Measurements from ENCODE around the gene ZNF736. TPM values are rescaled to one million over a fixed set of nuclear protein-coding genes. Genes with fewer than 3 reads are reported as not detected.
A peak's percentile ranks its signal among the peaks of the same experiment; 100 is the strongest.

ZNF736 gene
- total RNA-seq, 2 experiments from 2014 or later = 68.4 to 90.2 TPM

DNA sequence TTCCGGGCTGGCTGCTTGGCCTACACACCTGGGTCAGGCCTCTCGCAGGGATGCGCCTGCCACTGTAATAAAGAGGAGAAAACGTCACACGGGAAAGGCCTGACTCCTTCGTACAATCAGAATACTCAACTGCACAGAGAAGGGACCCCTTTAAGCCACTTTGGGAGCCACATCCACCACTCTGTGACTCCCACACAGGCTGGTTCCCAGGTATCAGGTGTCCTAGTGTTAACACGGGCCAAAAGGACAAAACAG is 5.8 kb upstream of the ZNF736 start:
- Histone ChIP-seq H3K4me1 (ENCODE audit: insufficient read depth, low read length, poor library complexity, severe bottlenecking) (peaks cover 43% of the 10 kb centered on the region), H3K27ac (ENCODE audit: low read depth, low read length, poor library complexity, severe bottlenecking) (peak overlapping the region; percentile 70), H3K9me2 (ENCODE audit: insufficient read depth, low read length) (no peaks in the 10 kb centered on the region), H3K36me3 (ENCODE audit: insufficient read depth, low read length) (peaks cover 11% of the 10 kb centered on the region), H3K79me2 (ENCODE audit: insufficient read depth, low read depth, low read length) (peaks cover 27% of the 10 kb centered on the region; the same call in 1 of the 2 replicates), H3K4me2 (ENCODE audit: low read length) (peak overlapping the region; percentile 95), H2AFZ (ENCODE audit: low read length) (peak overlapping the region; percentile 93; the same call in 1 of the 2 replicates), H3K4me3 (ENCODE audit: low read depth, low read length, poor library complexity, severe bottlenecking) (peak overlapping the region; percentile 91), H4K20me1 (ENCODE audit: insufficient read depth, low read length) (no peaks in the 10 kb centered on the region), H3K9me3 (ENCODE audit: low read length) (no peaks in the 10 kb centered on the region)
- ChIA-PET POLR2A (interaction anchor here (0.6 to 10.2 kb wide), 5 partner anchors 9 to 495 kb away, joined by 5 to 115 read pairs (median 6); partner anchors contain the start of genes ZNF680 and ZNF736), CTCF (ENCODE audit: unreplicated experiment) (no interaction called here)
- intact Hi-C loops (cut with micrococcal nuclease; ENCODE audit: unreplicated experiment) = loop anchor here (5.0 to 10.0 kb wide), 3 partner anchors 57 to 379 kb away; no protein-coding TSS in a partner anchor
- DNase-seq (ENCODE audit: low spot score) = peak; percentile 29
- TF ChIP-seq, protein P1, sequence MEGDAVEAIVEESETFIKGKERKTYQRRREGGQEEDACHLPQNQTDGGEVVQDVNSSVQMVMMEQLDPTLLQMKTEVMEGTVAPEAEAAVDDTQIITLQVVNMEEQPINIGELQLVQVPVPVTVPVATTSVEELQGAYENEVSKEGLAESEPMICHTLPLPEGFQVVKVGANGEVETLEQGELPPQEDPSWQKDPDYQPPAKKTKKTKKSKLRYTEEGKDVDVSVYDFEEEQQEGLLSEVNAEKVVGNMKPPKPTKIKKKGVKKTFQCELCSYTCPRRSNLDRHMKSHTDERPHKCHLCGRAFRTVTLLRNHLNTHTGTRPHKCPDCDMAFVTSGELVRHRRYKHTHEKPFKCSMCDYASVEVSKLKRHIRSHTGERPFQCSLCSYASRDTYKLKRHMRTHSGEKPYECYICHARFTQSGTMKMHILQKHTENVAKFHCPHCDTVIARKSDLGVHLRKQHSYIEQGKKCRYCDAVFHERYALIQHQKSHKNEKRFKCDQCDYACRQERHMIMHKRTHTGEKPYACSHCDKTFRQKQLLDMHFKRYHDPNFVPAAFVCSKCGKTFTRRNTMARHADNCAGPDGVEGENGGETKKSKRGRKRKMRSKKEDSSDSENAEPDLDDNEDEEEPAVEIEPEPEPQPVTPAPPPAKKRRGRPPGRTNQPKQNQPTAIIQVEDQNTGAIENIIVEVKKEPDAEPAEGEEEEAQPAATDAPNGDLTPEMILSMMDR (conservative IDR thresholded peaks at IDR 0.05; ENCODE audit: low read length) = no peak
- TF ChIP-seq EZH2phosphoT487 (IDR thresholded peaks at IDR 0.05; ENCODE audit: borderline replicate concordance, low read depth, low read length) = no peak
- BruUV-seq (replicated peaks) = no TSS peak

DNA sequence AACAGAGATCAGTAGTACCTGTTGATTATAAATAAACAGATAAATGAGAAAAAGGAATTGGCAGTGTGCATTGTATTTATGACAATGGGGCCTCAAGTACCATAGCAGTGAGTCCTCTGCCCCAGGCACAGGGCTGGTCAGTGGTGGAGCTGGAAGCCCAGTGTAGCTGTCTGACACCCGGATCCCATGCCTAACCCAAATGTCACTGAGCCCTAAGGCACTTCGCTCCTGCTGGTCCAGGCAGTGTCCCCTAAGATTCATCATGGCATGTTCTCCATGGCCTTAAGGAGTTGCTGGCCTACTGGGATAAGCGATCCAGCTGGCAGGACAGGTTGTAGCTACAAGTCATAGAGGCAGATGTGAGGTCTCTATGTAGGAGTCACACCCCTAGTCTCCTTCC is 3.3 kb upstream of the ZNF736 start:
- Histone ChIP-seq H3K4me3 (ENCODE audit: low read depth, low read length, poor library complexity, severe bottlenecking) (no peak overlapping the region), H3K36me3 (ENCODE audit: insufficient read depth, low read length) (peaks cover 14% of the 10 kb centered on the region), H3K27ac (ENCODE audit: low read depth, low read length, poor library complexity, severe bottlenecking) (no peak overlapping the region), H3K9me3 (ENCODE audit: low read length) (no peaks in the 10 kb centered on the region), H2AFZ (ENCODE audit: low read length) (no peak overlapping the region), H3K4me2 (ENCODE audit: low read length) (no peak overlapping the region), H3K4me1 (ENCODE audit: insufficient read depth, low read length, poor library complexity, severe bottlenecking) (peaks cover 41% of the 10 kb centered on the region), H4K20me1 (ENCODE audit: insufficient read depth, low read length) (peaks cover 6% of the 10 kb centered on the region; the same call in 1 of the 2 replicates), H3K79me2 (ENCODE audit: insufficient read depth, low read depth, low read length) (peaks cover 44% of the 10 kb centered on the region), H3K9me2 (ENCODE audit: insufficient read depth, low read length) (no peaks in the 10 kb centered on the region)
- BruUV-seq (replicated peaks) = no TSS peak
- no peak for TF ChIP-seq EZH2phosphoT487 (IDR thresholded peaks at IDR 0.05; ENCODE audit: borderline replicate concordance, low read depth, low read length)
- TF ChIP-seq, protein P1 (conservative IDR thresholded peaks at IDR 0.05; ENCODE audit: low read length) = no peak
- DNase-seq (ENCODE audit: low spot score) = no peak
- intact Hi-C loops (cut with micrococcal nuclease; ENCODE audit: unreplicated experiment) = loop anchor here (10.0 kb wide), 1 partner anchor 1164 kb away; no protein-coding TSS in a partner anchor
- POLR2A ChIA-PET = interaction anchor here (2.5 kb wide), 1 partner anchor 10 kb away, joined by 9 read pairs; no protein-coding TSS in a partner anchor
- CTCF ChIA-PET (ENCODE audit: unreplicated experiment) = no interaction called here

DNA sequence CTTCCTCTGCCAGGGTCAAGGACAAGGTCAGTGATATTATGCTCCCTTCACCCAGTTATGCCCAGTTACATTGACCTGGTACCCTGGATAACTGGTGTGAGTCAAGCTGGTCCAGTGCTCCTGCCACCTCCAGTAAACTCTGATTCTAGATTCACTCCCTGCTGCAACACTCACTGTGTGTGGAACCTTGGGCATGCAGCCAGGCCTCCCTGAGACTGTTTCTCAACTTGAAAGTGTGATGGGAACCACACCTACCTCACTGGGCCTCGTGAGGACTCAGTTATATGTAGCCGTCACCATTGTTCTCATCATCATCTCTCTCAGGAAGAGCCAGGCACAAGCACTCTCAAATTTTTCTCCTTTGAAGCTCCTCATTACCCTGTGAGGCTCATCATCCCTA is 935 bp upstream of the ZNF736 start:
- ChIA-PET POLR2A (interaction anchor here (1.2 to 9.9 kb wide), 5 partner anchors 8 to 376 kb away, joined by 3 to 115 read pairs (median 9); partner anchors contain the start of gene ZNF680), CTCF (ENCODE audit: unreplicated experiment) (no interaction called here)
- peaks cover 48% of the 10 kb centered on the region for H3K4me1 ChIP-seq (ENCODE audit: insufficient read depth, low read length, poor library complexity, severe bottlenecking)
- H4K20me1 ChIP-seq (ENCODE audit: insufficient read depth, low read length) = peaks cover 11% of the 10 kb centered on the region; the same call in 1 of the 2 replicates
- H3K36me3 ChIP-seq (ENCODE audit: insufficient read depth, low read length) = peaks cover 37% of the 10 kb centered on the region
- peaks cover 8% of the 10 kb centered on the region; the same call in 1 of the 2 replicates for H3K9me3 ChIP-seq (ENCODE audit: low read length)
- no peaks in the 10 kb centered on the region for H3K9me2 ChIP-seq (ENCODE audit: insufficient read depth, low read length)
- intact Hi-C loops (cut with micrococcal nuclease; ENCODE audit: unreplicated experiment) = loop anchor here (10.0 kb wide), 1 partner anchor 1162 kb away; no protein-coding TSS in a partner anchor
- H3K4me2 ChIP-seq (ENCODE audit: low read length) = peak overlapping the region; percentile 43
- peak overlapping the region; percentile 72 for H3K27ac ChIP-seq (ENCODE audit: low read depth, low read length, poor library complexity, severe bottlenecking)
- no peak for DNase-seq (ENCODE audit: low spot score)
- no peak overlapping the region for H3K4me3 ChIP-seq (ENCODE audit: low read depth, low read length, poor library complexity, severe bottlenecking)
- TF ChIP-seq, protein P1 (conservative IDR thresholded peaks at IDR 0.05; ENCODE audit: low read length) = no peak
- no peak for TF ChIP-seq EZH2phosphoT487 (IDR thresholded peaks at IDR 0.05; ENCODE audit: borderline replicate concordance, low read depth, low read length)
- H3K79me2 ChIP-seq (ENCODE audit: insufficient read depth, low read depth, low read length) = peaks cover 57% of the 10 kb centered on the region
- no TSS peak for BruUV-seq (replicated peaks)
- no peak overlapping the region for H2AFZ ChIP-seq (ENCODE audit: low read length)
